ENCODE results near the gene CACNA1I. TPM values are rescaled to one million over a fixed set of nuclear protein-coding genes. Genes with fewer than 3 reads are reported as not detected.

Gene CACNA1I
- total RNA-seq, 1 donor from 2014 or later, result not detected

- H3K4me1 ChIP-seq, result peaks cover 0 to 2% of the 10 kb centered on the region in 2 donors
- no peaks in the 10 kb centered on the region for H3K36me3 ChIP-seq
- no peak overlapping the region for H3K27ac ChIP-seq
- H3K9me3 ChIP-seq, result peaks cover 4 to 9% of the 10 kb centered on the region in 2 donors
- peaks cover 3% of the 10 kb centered on the region for H3K27me3 ChIP-seq
- intact Hi-C loops (cut with DNase I), result no loop called here
- no peak for DNase-seq (ENCODE audit: low spot score in 2 of 2)
- H3K4me3 ChIP-seq, result no peak overlapping the region
- no peak for TF ChIP-seq CTCF (IDR thresholded peaks at IDR 0.05)
These were observed 96.4 kb downstream of the CACNA1I start for GRCh38 chr22:39666926-39667325.

- intact Hi-C loops (cut with DNase I), result no loop called here
- H3K27ac ChIP-seq, result no peak overlapping the region
- H3K4me3 ChIP-seq, result no peak overlapping the region
- no peak for DNase-seq (ENCODE audit: low spot score in 2 of 2)
- H3K9me3 ChIP-seq, result peaks cover 13 to 20% of the 10 kb centered on the region in 2 donors
- H3K4me1 ChIP-seq, result no peaks in the 10 kb centered on the region
- H3K36me3 ChIP-seq, result no peaks in the 10 kb centered on the region
- no peak for TF ChIP-seq CTCF (IDR thresholded peaks at IDR 0.05)
- H3K27me3 ChIP-seq, result no peaks in the 10 kb centered on the region
These were observed 98.9 kb downstream of the CACNA1I start for GRCh38 chr22:39669432-39669831.

GRCh38 chr22:39671936-39672335 lies 101.4 kb downstream of the CACNA1I start:
- intact Hi-C loops (cut with DNase I), result no loop called here
- Histone ChIP-seq H3K9me3 (peaks cover 13 to 20% of the 10 kb centered on the region in 2 donors), H3K36me3 (no peaks in the 10 kb centered on the region), H3K27me3 (no peaks in the 10 kb centered on the region), H3K4me3 (no peak overlapping the region), H3K27ac (no peak overlapping the region), H3K4me1 (no peaks in the 10 kb centered on the region)
- no peak for TF ChIP-seq CTCF (IDR thresholded peaks at IDR 0.05)
- DNase-seq (ENCODE audit: low spot score in 2 of 2), result no peak

- intact Hi-C loops (cut with DNase I), result no loop called here
- H3K36me3 ChIP-seq, result no peaks in the 10 kb centered on the region
- H3K4me1 ChIP-seq, result no peaks in the 10 kb centered on the region
- no peak for DNase-seq (ENCODE audit: low spot score in 2 of 2)
- H3K4me3 ChIP-seq, result no peak overlapping the region
- H3K27ac ChIP-seq, result no peak overlapping the region
- H3K27me3 ChIP-seq, result no peaks in the 10 kb centered on the region
- peaks cover 13 to 20% of the 10 kb centered on the region in 2 donors for H3K9me3 ChIP-seq
- TF ChIP-seq CTCF (IDR thresholded peaks at IDR 0.05), result no peak
These were observed 104.0 kb downstream of the CACNA1I start for GRCh38 chr22:39674536-39674935.

- Histone ChIP-seq H3K27me3 (no peaks in the 10 kb centered on the region), H3K4me1 (no peaks in the 10 kb centered on the region), H3K27ac (no peak overlapping the region), H3K4me3 (no peak overlapping the region), H3K9me3 (peaks cover 13 to 20% of the 10 kb centered on the region in 2 donors), H3K36me3 (no peaks in the 10 kb centered on the region)
- no peak for TF ChIP-seq CTCF (IDR thresholded peaks at IDR 0.05)
- intact Hi-C loops (cut with DNase I), result no loop called here
- DNase-seq (ENCODE audit: low spot score in 2 of 2), result no peak
These were observed 105.4 kb downstream of the CACNA1I start for GRCh38 chr22:39675947-39676346.

- no peak for DNase-seq (ENCODE audit: low spot score in 2 of 2)
- TF ChIP-seq CTCF (IDR thresholded peaks at IDR 0.05), result no peak
- Histone ChIP-seq H3K36me3 (no peaks in the 10 kb centered on the region), H3K27me3 (no peaks in the 10 kb centered on the region), H3K4me1 (no peaks in the 10 kb centered on the region), H3K9me3 (peaks cover 0 to 2% of the 10 kb centered on the region in 2 donors), H3K27ac (no peak overlapping the region), H3K4me3 (no peak overlapping the region)
- intact Hi-C loops (cut with DNase I), result no loop called here
These were observed 107.4 kb downstream of the CACNA1I start for GRCh38 chr22:39677967-39678366.

Measured in ascending aorta (tissue), 2 donors.